NCI-H748 (cell line): Measurements from ENCODE around the gene PTPRR.

Experiments
- DNase-seq: peaks from one replicate; lab custom pipeline; 2025; ENCODE audit not compliant: unreplicated experiment; lab: John Stamatoyannopoulos, UW

Gene PTPRR

GRCh38 chr12:70709022-70709421 lies 211.5 kb downstream of the PTPRR start:
- DNase-seq, result no peak

- no peak for DNase-seq
These were observed 213.9 kb downstream of the PTPRR start for GRCh38 chr12:70706611-70707010.

- DNase-seq, result no peak
These were observed 222.2 kb downstream of the PTPRR start for GRCh38 chr12:70698345-70698744.

GRCh38 chr12:70695361-70696023 lies 225.0 kb downstream of the PTPRR start:
- no peak for DNase-seq

GRCh38 chr12:70692681-70693288 lies 227.8 kb downstream of the PTPRR start:
- DNase-seq, result no peak

GRCh38 chr12:70691018-70691672 lies 229.4 kb downstream of the PTPRR start:
- no peak for DNase-seq

- no peak for DNase-seq
These were observed 233.6 kb downstream of the PTPRR start for GRCh38 chr12:70686907-70687306.

GRCh38 chr12:70686299-70686698 lies 234.2 kb downstream of the PTPRR start:
- no peak for DNase-seq

GRCh38 chr12:70683976-70684375 lies 236.6 kb downstream of the PTPRR start:
- DNase-seq, result no peak

- DNase-seq, result peak; percentile 6
These were observed 248.8 kb downstream of the PTPRR start for GRCh38 chr12:70671698-70672097.

GRCh38 chr12:70670948-70671347 lies 249.6 kb downstream of the PTPRR start:
- no peak for DNase-seq

GRCh38 chr12:70667253-70667652 lies 253.3 kb downstream of the PTPRR start:
- no peak for DNase-seq

- DNase-seq, result no peak
These were observed 254.2 kb downstream of the PTPRR start for GRCh38 chr12:70666364-70666763.

GRCh38 chr12:70664465-70664881 lies 256.1 kb downstream of the PTPRR start:
- peak; percentile 77 for DNase-seq

GRCh38 chr12:70663838-70664237 lies 256.7 kb downstream of the PTPRR start:
- no peak for DNase-seq

- DNase-seq, result no peak
These were observed 258.9 kb downstream of the PTPRR start for GRCh38 chr12:70661466-70662161.

GRCh38 chr12:70660620-70661219 lies 259.8 kb downstream of the PTPRR start:
- no peak for DNase-seq

GRCh38 chr12:70660002-70660604 lies 260.4 kb downstream of the PTPRR start:
- DNase-seq, result no peak

GRCh38 chr12:70659077-70659606 lies 261.4 kb downstream of the PTPRR start:
- no peak for DNase-seq

- DNase-seq, result no peak
These were observed 262.8 kb downstream of the PTPRR start for GRCh38 chr12:70657616-70658286.
